ENCODE results near the gene MPPED2.

- TF ChIP-seq CTCF (IDR thresholded peaks at IDR 0.05; ENCODE audit: poor library complexity): no peak
- TF ChIP-seq EZH2 (IDR thresholded peaks at IDR 0.05; ENCODE audit: borderline replicate concordance): no peak
- no peak for TF ChIP-seq EZH2phosphoT487 (IDR thresholded peaks at IDR 0.05; ENCODE audit: low read depth, severe bottlenecking, unreplicated experiment)
Observed at GRCh38 chr11:30459306-30459705, 126.8 kb downstream of the MPPED2 start.

Data from hepatocyte (in vitro differentiated cells).